GM19468 (cell line): ENCODE measurements around the gene MATN3.
"Not testable (repeated sequence)": the region's sequence is repeated elsewhere in the genome, so short reads cannot be mapped to it uniquely, and the experiment has no call there.

Source experiments
- ATAC-seq: cut with Tn5 transposase; IDR thresholded peaks from one replicate; pipeline ENCODE4 v1.9.1; 2021; ENCODE audit warnings: mild to moderate bottlenecking, moderate library complexity, moderate number of reproducible peaks; ENCODE audit not compliant: unreplicated experiment; ENCODE audit errors: extremely low read depth

The MATN3 gene, protein sequence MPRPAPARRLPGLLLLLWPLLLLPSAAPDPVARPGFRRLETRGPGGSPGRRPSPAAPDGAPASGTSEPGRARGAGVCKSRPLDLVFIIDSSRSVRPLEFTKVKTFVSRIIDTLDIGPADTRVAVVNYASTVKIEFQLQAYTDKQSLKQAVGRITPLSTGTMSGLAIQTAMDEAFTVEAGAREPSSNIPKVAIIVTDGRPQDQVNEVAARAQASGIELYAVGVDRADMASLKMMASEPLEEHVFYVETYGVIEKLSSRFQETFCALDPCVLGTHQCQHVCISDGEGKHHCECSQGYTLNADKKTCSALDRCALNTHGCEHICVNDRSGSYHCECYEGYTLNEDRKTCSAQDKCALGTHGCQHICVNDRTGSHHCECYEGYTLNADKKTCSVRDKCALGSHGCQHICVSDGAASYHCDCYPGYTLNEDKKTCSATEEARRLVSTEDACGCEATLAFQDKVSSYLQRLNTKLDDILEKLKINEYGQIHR

DNA sequence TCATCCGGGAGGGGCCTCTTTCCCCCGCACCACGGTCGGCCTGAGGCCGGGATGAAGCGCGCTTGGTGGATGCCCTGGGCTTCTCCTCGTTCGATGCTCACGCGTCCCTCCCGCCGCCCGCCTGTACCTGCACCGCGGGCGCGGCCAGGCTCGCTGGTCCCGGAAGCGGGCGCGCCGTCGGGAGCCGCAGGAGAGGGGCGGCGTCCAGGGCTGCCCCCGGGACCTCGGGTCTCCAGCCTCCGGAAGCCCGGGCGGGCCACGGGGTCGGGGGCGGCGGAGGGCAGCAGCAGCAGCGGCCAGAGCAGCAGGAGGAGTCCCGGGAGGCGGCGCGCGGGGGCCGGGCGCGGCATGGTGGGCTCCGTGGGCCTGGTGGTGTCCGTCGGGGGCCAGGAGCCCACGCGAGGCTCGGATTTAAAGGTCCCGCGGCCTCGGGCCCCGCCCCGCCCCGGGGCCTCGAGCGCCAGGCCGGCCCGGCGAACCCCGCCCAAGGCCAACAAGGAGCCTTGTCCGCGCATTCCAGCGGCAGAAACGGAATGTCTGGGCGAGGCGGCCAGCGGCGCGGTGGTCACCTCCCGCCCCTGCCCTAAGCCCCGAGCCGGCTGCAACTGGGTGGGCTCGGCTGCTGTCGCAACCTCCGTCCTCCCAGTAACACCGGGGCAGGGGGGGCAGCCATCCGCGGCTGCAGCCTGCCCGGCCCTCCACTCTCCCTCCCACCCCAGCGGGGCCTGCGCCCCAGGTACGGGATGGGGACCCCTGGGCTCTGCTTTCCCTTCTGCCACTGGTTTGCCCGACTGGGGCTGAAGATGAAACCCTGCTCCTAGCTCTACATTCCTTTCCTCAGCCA, at the start of gene MATN3:
MATN3 (minus strand) TSS at position 387 of the 844 bp plus-strand sequence; CDS start at position 350, 37 bp downstream.
- ATAC-seq: no peak

DNA sequence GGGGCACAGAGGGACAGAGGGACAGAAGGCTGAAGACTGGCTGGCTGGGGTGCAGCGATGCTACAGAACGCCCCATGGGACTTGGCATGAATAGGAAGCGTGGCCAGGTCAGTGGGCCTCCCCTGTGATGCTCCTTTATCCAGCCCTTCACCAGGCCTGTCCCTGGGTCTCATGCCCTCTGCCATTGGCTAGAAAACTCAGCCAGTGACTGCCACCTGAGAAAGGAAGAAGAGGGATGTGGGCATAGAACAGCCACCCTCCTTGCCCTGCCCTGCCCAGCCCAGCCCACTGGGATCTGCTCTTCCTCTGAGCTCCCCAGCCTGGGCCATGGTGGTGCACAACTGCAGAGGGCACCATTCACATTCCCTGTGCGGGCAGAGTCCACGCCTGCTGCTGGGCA, 49.5 kb upstream of the MATN3 start:
- ATAC-seq: no peak

DNA sequence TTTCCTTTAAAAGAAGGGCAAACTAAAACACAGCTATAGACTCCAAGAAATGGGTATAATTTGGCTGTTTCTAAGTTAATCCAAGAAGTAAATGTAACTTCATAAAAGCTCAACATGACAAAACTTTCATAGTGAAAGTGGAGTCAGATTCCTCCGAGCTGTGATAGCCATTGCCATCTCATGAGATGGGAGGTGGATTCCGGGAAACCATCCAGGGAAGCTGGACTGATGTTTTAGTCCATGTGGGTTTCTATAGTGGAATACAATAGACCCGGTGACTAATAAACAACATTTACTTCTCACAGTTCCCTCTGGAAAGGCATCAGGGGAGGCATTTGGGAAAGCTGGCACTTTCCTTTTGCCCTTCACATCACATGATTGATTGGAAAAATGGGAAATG, 49.0 kb upstream of the MATN3 start:
- ATAC-seq: no peak

DNA sequence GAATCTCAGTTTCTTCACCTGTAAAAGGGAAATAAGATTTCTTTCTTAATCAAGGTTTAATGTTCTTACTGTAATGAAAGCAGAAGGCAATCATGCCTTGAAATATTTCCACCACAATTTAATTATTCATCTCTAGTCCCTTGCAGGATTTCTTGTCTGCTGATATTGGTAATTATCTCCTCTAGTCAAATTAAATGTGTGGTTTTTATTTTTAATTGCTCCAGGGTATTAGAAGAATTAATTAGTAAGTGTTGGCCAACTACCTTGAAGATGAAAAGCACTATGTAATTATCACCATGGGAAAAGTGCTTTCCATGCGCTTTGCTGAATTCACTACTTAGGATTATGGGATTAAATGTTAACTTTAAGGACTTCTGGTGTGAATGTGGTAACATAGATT, 47.6 kb upstream of the MATN3 start:
- no peak for ATAC-seq

DNA sequence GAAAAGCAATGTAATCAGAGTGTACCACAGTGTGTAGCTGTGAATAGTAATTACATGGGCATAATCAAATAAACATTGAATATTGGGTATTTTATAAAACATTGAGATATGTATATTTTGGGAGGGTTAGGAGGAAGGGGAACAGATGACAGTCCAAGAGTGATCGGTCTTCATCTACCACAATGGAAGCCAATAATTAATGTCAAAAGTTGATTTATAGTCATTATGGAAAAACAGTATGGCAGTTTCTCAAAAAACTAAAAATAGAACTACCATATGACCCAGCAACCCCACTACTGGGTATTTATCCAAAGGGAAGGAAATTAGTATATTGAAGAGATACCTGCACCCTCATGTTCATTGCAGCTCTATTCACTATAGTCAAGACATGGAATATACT, 44.8 kb upstream of the MATN3 start:
- ATAC-seq: no peak

DNA sequence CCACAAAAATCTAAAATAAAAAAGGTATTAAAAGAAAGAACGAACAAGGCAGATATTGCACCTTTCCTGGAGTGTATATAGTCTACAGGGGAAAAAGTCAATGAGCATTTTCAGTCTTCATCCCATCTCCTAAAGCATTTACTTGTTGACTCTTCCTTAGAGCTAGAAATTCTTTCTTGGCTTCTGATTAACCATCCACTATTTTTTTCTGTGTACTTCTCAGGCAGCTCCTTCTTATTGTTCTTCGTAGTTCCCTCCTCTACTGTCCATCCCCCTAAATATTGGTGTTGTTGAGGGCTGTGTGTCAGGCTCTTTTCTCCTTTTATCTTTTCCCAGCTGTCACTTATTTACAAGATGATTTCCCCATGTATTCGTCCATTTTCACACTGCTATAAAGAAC, 42.5 kb upstream of the MATN3 start:
- ATAC-seq: no peak

DNA sequence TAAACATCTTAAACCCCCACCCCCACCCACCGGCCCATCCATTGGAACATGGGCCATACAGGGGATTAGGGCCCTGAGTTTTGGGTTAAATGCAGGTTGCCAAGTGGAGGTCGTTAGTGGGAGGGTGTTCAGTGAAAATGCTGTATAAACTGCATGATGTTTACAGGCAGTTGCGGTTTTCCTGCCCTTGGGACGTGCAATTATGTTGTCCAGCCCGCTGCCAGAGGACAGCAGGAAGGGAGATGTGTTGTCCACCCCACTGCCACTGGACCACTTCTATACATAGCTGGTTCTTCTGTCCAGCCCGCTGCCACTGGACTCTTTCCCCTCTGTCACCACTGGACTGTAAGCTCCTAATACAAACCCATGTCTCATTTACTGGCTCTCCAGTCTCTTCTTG, 41.7 kb upstream of the MATN3 start:
- no peak for ATAC-seq

DNA sequence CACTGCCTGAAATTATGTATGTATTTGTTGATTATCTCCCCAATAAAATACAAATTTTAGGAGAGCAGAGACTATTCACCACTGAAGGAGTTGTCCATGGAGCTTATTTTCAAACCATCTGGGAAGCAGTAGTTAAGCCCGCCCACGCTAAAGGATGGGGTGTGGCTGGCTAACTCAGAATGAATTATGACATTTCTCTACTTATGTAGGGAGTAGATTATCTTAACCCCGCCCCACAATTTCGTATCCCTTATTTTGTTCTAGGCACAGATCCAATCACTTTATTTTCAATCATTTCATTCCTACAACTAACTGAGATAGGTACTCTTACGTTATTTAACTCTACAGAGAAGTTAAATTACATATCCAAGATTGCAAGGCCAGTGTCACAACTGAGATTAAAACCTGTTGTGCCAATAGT, 40.4 kb upstream of the MATN3 start:
- no peak for ATAC-seq

DNA sequence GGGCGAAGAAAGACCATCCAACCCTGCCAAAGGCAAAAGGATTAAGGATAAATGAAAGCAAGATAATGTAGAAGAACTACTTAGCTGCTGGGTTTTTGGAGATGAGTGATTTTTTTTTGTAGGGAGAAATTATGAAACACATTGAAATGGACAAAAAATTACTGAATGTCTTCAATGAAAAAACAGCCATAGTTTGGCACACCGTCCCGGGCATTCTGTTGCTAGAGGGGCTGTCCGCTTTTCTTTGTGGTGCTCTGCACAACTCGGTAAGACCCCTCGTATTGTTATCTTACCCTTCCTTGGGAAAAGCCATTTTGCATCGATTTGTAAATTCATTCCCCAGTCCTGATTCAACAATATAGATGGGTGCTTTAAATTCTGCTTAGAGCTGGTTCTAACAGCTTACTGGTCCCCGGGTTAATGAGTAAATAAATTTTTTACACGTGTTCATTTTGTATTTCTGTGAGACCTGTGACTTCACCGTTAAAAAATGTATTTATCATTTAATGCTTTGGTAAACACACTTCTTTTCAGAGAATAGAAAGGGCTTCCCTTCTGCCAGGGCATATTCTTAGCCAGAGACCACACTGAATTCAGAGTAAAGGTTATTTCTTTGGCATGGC, 39.9 kb upstream of the MATN3 start:
- no peak for ATAC-seq

DNA sequence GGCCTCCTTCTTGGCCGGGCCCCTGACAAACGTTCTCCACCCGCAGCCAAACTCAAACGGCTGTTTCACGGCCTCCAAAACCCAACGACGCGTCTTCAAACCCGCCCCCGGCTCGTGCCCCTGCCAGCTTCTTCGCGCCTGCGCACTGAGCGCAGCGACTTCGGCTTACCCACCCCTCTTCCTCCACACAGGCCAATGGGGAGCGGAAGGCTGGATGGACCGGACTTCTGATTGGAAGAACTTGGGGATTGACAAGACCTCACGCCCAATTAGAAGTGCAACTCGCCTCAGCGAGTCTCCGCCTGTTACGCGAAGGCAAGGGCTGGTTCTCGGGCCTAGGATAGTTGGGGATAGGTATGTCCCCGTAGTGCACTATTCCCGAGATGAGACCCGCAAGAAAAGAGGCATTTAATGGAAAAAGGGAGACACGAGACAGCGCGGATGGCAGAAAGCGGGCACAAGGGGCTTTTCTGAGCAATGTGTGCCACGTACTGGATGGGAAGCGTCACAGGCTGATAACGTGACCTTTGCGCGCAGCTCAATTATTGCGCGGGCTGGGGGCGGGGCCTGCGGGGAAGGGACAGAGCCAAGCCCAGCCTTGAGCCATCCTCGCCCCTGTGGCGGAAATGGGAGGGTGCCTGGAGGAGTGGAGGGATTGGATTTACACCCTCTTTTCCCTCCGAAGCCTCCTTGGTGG, 39.2 kb upstream of the MATN3 start, which contains the start of gene LAPTM4A:
LAPTM4A (minus strand) TSS at position 97 of the 697 bp plus-strand sequence. CDS start 108 bp downstream, outside the sequence.
- peak; percentile 87 for ATAC-seq

DNA sequence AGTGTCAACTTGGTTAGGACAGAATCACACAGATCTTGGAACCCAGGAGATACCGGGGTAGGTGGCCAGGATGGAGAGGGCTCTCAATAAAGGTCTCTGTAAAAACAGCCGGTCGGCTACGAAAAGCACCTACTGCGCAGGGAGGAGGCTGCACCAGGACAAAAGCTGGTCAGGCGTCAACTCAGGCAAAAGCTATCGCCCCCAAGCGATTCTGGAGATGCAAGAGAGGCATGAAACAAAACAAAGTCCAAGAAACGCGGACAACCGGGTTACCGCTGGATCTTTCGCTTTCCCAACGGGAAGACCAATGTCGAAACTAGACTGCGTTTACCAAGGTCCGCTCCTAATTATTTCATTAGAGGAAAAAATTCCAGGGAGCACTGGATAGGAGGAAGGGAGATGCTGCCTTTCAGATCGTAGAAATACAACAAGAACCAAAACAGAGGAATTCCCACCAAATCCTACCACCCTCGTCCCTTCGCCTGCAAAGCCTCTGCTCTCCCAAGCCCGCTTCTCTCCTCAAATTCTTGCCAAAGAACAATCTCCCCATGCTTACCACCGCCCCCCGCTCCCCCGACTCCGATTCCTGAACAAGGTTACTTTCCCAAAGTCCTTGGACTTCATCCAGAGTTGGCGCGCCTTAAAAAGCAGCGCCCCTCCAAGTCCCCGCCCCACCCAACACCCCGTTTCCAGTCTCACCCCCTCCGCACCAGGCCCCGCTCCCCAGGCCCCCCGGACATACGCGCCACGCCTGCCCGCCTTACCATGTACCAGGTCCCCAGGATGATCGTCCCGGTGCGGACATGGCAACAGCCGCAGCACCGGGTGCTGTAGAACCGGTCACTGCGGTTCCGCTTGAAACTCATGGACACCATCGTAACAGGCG, 38.4 kb upstream of the MATN3 start:
- peak; percentile 0 for ATAC-seq

DNA sequence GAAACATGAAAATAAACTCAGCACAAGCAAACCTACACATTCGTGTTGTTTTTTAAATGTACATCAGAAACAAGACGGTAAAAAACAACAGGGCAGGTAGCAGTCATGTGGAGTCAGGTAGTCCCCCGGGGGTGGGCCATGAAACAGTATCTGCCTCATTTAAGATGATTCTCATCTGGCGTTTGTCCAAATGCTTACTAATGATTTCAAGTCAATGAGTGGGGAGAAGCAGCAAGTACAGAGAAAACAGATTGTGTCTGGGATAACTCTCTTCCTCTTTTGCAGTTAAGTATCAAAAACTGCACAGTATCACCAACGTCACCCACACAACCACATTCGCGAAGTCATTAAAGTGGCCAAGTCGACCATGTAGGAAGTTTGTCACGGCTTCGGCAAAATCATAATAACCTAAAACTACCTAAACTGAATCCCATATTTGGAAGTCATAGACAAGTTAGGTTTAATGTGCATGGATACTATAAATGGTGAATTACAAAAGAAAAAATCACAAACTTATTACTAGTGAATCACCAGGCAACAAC, 37.7 kb upstream of the MATN3 start:
- no peak for ATAC-seq

DNA sequence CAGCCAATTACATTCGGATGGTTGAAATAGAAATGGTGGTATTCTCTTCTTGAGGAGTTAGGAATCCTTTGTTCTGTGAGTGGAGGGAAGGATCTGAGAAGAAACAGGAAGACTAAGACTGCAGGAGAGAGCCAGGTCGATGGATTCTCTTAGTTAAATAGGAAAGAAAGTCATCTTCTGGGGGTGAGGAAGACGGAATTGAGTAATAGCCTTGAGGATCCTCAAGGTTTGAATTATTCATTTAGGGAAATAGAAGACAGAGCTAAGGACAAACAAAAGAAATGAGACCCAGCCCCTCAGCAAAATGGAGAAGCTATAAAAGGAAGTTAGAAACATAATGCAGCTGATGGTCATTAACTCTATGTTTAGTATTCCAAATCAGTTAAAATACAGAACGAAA, 37.2 kb upstream of the MATN3 start:
- ATAC-seq: no peak

DNA sequence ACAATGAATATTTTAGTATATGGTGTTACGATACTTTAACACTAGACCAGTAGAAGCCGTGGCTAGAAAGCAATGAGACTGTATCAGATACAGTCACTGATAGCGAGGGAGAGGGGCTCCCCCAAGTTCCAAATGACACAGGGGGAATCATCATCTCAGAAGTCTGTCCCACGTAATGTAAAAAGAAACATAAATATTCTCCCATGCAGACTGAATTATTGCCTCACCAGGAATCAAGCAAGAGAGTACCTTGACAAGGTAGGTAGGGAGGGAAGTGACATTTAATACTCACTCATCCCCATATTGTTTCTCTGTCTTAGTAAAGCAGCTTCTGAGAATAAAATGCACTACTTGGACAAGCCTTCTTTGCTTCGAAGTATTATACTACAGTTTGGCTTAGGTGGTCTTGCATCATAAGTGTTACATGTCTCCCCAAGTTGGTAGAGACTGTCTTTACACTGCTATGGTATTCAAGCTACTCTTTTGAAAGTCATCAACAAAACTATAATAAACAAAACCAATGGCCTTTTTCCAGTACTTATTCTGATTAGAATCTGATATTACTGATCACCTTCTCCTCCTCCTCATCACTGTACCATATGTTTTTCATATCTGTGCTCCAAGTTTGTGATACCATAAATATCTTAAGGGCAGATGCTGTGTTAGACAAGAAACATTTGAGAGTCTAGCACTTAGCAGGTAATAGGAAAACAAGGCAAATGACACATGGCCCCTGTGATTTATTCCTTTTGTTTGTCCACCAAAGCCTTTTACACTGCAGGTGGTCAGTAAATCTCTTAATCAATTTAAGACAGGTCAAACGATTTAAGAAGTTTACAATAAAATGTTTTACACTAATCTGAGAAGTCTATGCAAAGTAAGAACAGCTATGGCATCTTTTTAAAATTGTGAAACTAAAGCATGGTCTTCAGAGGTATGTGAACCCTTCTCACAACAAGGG, 36.3 kb upstream of the MATN3 start:
- ATAC-seq: no peak

DNA sequence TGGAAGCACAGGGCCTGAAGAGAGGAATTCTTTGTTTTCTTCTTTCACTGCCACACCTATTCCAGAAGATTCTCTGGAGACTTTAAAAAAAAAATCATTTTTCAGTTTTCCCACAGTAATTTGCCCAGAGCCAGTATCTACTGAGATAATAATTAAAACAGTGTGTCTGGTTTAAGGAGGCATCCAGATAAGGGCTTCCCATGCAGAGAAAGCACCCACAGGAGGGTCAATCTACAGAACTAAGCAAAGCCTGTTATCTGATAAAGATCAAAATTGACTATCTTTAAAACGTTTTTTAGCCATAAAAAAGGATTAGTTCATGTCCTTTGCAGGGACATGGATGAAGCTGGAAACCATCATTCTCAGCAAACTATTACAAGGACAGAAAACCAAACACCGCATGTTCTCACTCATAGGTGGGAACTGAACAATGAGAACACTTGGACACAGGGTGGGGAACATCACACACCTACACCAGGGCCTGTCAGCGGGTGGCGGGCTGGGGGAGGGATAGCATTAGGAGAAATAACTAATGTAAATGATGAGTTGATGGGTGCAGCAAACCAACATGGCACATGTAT, 33.3 kb upstream of the MATN3 start:
- ATAC-seq: not testable (repeated sequence)

DNA sequence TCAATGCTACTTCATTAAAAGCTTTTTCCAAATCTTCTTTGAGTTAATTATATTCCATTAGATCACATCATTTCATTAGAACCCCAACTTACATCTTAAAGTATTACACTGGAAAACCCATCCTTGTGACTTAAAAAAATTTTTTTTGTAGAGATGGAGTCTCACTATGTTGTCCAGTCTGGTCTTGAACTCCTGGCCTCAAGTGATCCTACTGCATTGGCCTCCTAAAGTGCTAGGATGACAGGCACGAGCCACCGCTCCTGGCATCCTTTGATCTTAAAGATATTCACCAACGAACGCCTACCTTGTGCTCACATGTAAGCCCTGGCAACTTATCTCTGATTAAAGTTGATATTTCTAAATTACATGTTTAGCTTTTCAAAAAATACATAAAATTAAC, 32.3 kb upstream of the MATN3 start:
- ATAC-seq: no peak

DNA sequence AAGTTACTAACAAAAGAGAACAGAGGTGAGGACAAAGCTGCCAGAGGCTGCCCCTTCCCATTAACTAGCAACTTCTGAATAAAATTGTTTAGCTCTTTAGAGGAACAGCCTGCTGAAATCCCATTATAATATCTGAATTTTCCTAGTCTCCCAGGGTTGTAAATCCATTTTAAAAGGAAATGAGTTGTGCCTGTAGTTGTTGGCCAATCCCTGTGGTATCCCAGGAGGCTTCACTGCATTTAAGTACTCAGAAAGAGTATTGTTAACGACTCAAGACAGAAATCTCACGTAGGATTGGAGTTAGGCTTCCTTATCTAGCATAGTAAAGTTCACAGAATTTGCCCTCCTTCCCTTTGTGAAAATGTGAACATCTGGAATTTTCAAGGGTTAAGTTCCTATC, 30.1 kb upstream of the MATN3 start:
- no peak for ATAC-seq
